SU-DHL-6 (cell line): ENCODE data around the gene GPR78.

ENCODE experiments used
- H2AFZ ChIP-seq: fragments of 200-600 bp; sonication (generic); 2 replicates; pipeline ENCODE4 v1.6.1; 2014; ENCODE audit warnings: low read depth, mild to moderate bottlenecking, moderate library complexity, mixed read lengths, antibody characterized with exemption, low read length; ENCODE audit not compliant: severe bottlenecking
- H3F3A ChIP-seq: fragments of 200-600 bp; shearing (Covaris generic); 2 replicates; pipeline ENCODE4 v1.6.0; 2016; ENCODE audit warnings: antibody characterized with exemption, mild to moderate bottlenecking; ENCODE audit not compliant: insufficient read depth
- H3K27ac ChIP-seq: fragments of 200-600 bp; sonication (generic); 2 replicates; pipeline ENCODE4 v1.5.1; 2016; ENCODE audit warnings: low read depth, mild to moderate bottlenecking, low read length, moderate library complexity, mixed read lengths
- H3K27me3 ChIP-seq: fragments of 200-600 bp; sonication (generic), shearing (Covaris generic); 2 replicates; pipeline ENCODE4 v1.6.0; 2014; ENCODE audit warnings: mild to moderate bottlenecking, low read length
- H3K36me3 ChIP-seq: fragments of 200-600 bp; sonication (generic); 2 replicates; pipeline ENCODE4 v1.6.1; 2014; ENCODE audit warnings: mild to moderate bottlenecking, low read length, mixed read lengths
- H3K4me2 ChIP-seq: fragments of 300-600, 200-600 bp; shearing (Covaris generic), sonication (generic); 2 replicates; pipeline ENCODE4 v1.6.0; 2014; ENCODE audit warnings: low read length, low read depth, mild to moderate bottlenecking; ENCODE audit not compliant: poor library complexity, severe bottlenecking
- H3K4me3 ChIP-seq: fragments of 200-600 bp; sonication (generic); 2 replicates; pipeline ENCODE4 v1.5.1; 2014; ENCODE audit warnings: antibody characterized with exemption, low read length, mild to moderate bottlenecking, mixed read lengths; ENCODE audit not compliant: insufficient read depth, poor library complexity, severe bottlenecking
- H3K79me2 ChIP-seq: fragments of 200-600 bp; sonication (generic); 2 replicates; pipeline ENCODE4 v1.6.1; 2014; ENCODE audit warnings: mild to moderate bottlenecking, low read length, moderate library complexity; ENCODE audit not compliant: insufficient read depth
- H3K9ac ChIP-seq: fragments of 200-600 bp; sonication (generic); 2 replicates; pipeline ENCODE4 v1.7.0; 2014; ENCODE audit warnings: mild to moderate bottlenecking, low read length
- H3K9me2 ChIP-seq: fragments of 200-600 bp; sonication (generic); replicated peaks from 2 replicates; pipeline ENCODE4 v1.6.1; 2014; ENCODE audit warnings: low read length; ENCODE audit not compliant: insufficient read depth
- H3K9me3 ChIP-seq: fragments of 200-600 bp; sonication (generic); 2 replicates; pipeline ENCODE4 v1.6.1; 2014; ENCODE audit warnings: low read length, mixed read lengths; ENCODE audit not compliant: insufficient read depth
- H4K20me1 ChIP-seq: fragments of 200-600 bp; sonication (generic); 2 replicates; pipeline ENCODE4 v1.6.1; 2014; ENCODE audit warnings: low read depth, mild to moderate bottlenecking, antibody characterized with exemption, low read length, moderate library complexity, mixed read lengths
- CTCF ChIP-seq: fragments of 200-600 bp; sonication (generic); IDR thresholded peaks from one replicate; pipeline ENCODE4 v1.5.1; 2017; ENCODE audit warnings: antibody characterized with exemption, mild to moderate bottlenecking, low read length, moderate library complexity; ENCODE audit not compliant: insufficient read depth, poor library complexity, severe bottlenecking
- EZH2phosphoT487 ChIP-seq: fragments of 200-600 bp; sonication (generic), shearing (Covaris generic); conservative IDR thresholded peaks from 2 replicates; pipeline ENCODE4 v1.6.1; 2018; ENCODE audit warnings: mild to moderate bottlenecking, antibody characterized with exemption, low read length, moderate library complexity, mixed read lengths

Gene GPR78

GRCh38 chr4:8606966-8607365 lies 26.8 kb downstream of the GPR78 start:
- Histone ChIP-seq H3K9ac (no peak overlapping the region), H3K9me3 (no peaks in the 10 kb centered on the region), H3K4me2 (no peak overlapping the region), H4K20me1 (no peaks in the 10 kb centered on the region), H3K27ac (no peak overlapping the region), H3K4me3 (no peak overlapping the region), H3F3A (no peaks in the 10 kb centered on the region), H3K79me2 (no peaks in the 10 kb centered on the region), H2AFZ (no peak overlapping the region), H3K9me2 (no peaks in the 10 kb centered on the region), H3K36me3 (no peaks in the 10 kb centered on the region), H3K27me3 (no peaks in the 10 kb centered on the region)
- TF ChIP-seq EZH2phosphoT487 (no peak), CTCF (no peak)

- Histone ChIP-seq H3K9ac (no peak overlapping the region), H4K20me1 (no peaks in the 10 kb centered on the region), H3K36me3 (no peaks in the 10 kb centered on the region), H3K9me3 (no peaks in the 10 kb centered on the region), H3K9me2 (no peaks in the 10 kb centered on the region), H2AFZ (no peak overlapping the region), H3K79me2 (no peaks in the 10 kb centered on the region), H3K4me3 (no peak overlapping the region), H3K27me3 (no peaks in the 10 kb centered on the region), H3F3A (no peaks in the 10 kb centered on the region), H3K4me2 (no peak overlapping the region), H3K27ac (no peak overlapping the region)
- TF ChIP-seq EZH2phosphoT487 (no peak), CTCF (peak; percentile 80)
Observed at GRCh38 chr4:8607603-8608481, 27.6 kb downstream of the GPR78 start.

- H2AFZ ChIP-seq, result no peak overlapping the region
Observed at GRCh38 chr4:8608714-8609391, 28.7 kb downstream of the GPR78 start.

More at GRCh38 chr4:8608714-8609391, 28.7 kb downstream of the GPR78 start:
- Histone ChIP-seq H3F3A (no peaks in the 10 kb centered on the region), H3K36me3 (no peaks in the 10 kb centered on the region), H3K9me3 (no peaks in the 10 kb centered on the region), H3K27me3 (no peaks in the 10 kb centered on the region), H3K9me2 (no peaks in the 10 kb centered on the region), H3K9ac (no peak overlapping the region), H3K4me2 (no peak overlapping the region), H3K79me2 (no peaks in the 10 kb centered on the region), H4K20me1 (no peaks in the 10 kb centered on the region), H3K27ac (no peak overlapping the region), H3K4me3 (no peak overlapping the region)
- TF ChIP-seq CTCF (no peak), EZH2phosphoT487 (no peak)
